AG09309 (cell line): ENCODE measurements around the gene ASTN2.

ENCODE experiments used
- DNase-seq: peaks from one replicate; pipeline ENCODE4 v3.0.0-alpha.2; 2010; ENCODE audit warnings: low read depth
- H3K4me3 ChIP-seq: 2 replicates; pipeline ENCODE4 v1.5.1; 2011; ENCODE audit warnings: mild to moderate bottlenecking, low read depth, low read length, moderate library complexity; ENCODE audit not compliant: control insufficient read depth
- TF ChIP-seq, protein P1 (sequence below): IDR thresholded peaks from 2 replicates; pipeline ENCODE4 v1.5.1; 2011; ENCODE audit warnings: mild to moderate bottlenecking, low read depth, low read length, inconsistent platforms; ENCODE audit not compliant: insufficient read depth, control insufficient read depth; ENCODE audit errors: missing control alignments

Gene ASTN2

DNA sequence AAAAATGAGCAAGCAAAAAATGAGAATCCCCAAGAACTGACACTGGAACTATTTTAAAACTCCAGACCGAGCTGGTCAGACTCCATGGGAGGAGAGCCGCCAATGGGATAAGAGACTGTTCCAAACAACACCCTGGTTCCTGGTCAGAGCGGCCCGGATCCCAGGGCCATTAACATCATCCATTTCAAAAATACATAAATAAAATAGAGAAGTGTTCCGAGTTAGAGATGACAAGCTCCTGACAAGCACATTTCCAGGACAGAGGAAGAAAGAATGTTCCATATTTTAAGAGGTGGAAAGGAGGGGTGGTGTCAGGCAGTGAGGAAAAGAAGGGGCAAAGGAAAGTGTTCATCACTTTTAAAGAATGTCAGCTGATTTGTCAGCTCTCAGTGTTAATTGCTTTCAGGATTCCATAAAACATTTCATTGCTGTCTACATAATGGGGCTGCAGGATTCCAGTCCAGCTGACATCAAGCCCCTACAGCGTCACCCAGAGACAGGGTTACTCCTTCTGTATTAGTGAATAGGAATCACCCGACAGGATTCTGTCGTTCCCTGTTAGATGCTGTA is 930.3 kb downstream of the ASTN2 start:
- TF ChIP-seq, protein P1, sequence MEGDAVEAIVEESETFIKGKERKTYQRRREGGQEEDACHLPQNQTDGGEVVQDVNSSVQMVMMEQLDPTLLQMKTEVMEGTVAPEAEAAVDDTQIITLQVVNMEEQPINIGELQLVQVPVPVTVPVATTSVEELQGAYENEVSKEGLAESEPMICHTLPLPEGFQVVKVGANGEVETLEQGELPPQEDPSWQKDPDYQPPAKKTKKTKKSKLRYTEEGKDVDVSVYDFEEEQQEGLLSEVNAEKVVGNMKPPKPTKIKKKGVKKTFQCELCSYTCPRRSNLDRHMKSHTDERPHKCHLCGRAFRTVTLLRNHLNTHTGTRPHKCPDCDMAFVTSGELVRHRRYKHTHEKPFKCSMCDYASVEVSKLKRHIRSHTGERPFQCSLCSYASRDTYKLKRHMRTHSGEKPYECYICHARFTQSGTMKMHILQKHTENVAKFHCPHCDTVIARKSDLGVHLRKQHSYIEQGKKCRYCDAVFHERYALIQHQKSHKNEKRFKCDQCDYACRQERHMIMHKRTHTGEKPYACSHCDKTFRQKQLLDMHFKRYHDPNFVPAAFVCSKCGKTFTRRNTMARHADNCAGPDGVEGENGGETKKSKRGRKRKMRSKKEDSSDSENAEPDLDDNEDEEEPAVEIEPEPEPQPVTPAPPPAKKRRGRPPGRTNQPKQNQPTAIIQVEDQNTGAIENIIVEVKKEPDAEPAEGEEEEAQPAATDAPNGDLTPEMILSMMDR: no peak
- H3K4me3 ChIP-seq: no peak overlapping the region
- no peak for DNase-seq

DNA sequence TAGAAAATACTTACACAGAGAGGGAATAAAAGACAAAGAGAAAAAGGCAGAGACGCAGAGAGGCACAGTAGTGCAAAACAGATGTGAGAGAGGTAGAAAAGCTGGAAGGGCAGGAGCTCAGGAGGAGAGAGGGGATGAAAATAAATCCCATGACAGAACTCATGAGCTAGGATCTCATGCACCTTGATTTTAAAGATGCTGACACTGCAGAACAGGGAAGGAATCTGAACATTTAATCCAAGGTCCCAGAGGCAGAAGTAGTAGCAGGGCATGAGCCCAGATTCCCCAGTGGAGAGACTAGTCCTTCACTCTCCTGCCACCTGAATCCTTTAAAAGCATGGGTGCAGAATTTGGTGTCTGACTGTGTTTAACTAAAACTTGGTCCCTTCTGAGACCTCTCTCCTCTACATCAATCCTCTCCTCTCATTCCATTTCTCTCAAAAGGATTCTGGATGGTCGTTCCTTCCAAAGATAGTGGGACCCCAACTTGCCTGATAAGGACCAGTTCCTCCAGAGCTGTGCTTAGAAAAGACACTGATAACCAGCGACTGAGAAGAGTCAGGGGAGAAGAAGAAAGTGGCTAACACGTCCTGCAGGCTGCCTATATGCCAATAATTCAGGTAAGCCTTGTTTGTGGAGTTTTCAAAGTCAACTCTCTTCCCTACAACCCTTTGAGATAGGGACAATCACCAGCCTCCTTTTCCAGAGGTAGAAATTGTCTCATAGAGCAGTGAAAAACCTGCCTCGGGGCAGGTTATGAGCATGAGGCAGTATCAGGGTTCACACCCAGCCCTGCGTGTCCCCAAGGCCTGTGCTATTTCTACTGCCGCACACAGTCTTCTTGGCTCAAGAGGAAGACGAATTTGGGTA is 931.0 kb downstream of the ASTN2 start:
- DNase-seq: no peak
- TF ChIP-seq, protein P1: no peak
- H3K4me3 ChIP-seq: no peak overlapping the region

DNA sequence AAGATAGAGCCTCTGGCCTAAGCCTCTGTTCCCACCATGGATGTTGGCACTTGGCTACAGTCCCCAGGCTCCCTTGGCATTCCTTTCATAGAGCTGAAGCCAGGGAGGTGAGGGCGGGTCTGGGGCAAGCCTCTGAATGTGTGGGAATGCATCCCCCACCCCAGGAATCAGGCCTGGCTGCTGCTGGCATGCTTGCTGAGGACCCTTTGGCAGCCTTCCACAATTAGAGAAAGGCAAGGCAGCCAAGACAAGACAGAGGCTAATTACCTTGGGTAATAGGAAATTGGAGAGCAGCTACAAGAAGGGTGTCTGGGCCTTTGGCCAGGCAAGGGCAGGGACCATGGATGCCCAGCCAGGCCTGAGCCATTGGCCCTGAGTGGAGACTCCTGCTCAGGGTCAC is 932.1 kb downstream of the ASTN2 start:
- DNase-seq: no peak

DNA sequence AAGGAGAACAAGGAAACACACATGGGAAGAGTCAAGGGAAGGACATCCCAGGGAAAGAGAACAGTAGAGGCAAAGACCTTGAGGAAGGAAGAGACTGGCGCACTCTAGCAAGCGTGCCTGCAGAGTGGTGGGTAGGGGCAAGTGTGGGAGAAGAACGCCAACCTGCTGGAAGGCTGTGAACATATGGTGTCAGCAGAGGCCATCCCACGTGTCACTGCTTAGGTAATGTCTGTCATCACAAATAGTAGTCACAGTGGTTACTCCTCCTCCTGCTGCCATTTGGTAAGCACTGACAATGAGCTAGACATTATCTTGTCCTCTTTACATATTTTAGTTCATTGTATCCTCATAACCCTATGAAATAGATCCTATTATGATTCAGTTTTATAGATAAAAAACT is 934.2 kb downstream of the ASTN2 start:
- TF ChIP-seq, protein P1: no peak
- no peak for DNase-seq
- H3K4me3 ChIP-seq: no peak overlapping the region

More for the DNA sequence above, 932.1 kb downstream of the ASTN2 start:
- TF ChIP-seq, protein P1: no peak
- no peak overlapping the region for H3K4me3 ChIP-seq

DNA sequence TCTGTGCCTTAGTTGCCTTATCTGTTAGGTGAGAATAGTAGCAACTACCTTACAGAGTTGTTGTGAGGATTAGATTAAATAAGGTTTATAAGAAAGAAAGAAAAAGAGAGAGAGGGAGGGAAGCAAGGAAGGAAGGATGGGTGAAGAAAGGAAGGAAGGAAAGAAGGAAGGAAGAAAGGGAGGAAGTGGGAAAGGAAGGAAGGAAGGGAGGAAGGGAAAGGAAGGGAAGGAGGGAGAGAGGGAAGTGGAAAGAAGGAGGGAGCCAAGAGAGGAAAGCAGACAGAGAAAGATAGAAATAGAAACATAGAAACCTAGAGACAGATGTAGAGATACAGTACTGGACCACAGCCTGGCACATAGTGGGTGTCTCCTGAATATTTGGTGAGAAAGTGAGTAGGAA is 934.9 kb downstream of the ASTN2 start:
- no peak for DNase-seq
- TF ChIP-seq, protein P1: no peak
- no peak overlapping the region for H3K4me3 ChIP-seq

DNA sequence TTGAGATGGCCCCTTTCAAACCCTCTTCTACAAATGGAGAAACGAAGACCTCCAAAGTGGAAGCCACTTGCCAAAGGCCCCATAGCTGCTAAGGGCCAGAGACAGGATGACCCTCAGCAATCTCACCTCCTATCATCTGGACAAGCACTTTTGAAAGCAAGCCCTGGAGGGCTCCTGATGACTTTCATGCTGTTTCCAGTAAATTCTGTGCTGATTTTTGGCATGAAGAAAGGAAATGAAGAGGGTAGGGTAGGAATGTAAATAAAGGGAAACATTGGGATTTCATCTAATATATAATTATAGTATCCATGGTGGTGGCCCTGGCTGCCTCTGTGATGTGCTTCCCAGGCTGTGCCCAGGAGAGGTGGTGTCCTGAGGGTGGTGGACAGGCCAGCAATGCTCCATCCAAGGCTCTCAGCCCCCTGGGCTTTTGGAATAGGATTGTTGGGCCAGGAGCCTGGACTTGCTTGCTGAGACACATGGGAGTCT is 935.8 kb downstream of the ASTN2 start:
- TF ChIP-seq, protein P1: no peak
- H3K4me3 ChIP-seq: no peak overlapping the region
- no peak for DNase-seq
